ENCODE data around the gene GSE1.

DNA sequence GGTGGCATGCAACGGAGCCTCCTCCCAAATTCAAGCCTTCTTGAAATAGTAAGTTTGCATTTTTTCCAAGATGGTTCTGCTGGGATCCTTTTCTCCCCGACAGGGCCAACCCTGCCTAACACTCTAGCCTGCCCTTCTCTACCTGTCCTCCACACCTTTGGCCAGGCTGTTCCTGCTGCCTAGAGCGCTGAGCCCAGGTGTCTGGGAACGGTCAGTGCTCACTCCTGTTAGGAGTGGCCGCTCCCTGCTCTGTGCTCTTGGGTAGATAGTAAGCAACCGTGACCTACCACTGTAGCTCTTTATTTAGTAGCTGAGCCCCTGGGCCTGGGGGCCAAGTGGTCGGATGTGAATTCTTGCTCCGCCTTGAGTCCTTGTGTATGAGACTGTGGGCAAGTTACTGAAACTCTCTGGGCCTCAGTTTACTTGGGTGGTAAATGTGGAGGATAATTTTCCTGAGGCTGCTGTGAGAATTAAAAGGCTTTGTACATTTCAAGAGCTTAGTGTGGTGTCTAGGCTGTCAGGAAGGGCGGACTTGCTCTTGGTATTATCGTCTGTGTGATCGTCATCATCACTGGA, 44.0 kb upstream of the GSE1 start:
- TF ChIP-seq, protein P1, sequence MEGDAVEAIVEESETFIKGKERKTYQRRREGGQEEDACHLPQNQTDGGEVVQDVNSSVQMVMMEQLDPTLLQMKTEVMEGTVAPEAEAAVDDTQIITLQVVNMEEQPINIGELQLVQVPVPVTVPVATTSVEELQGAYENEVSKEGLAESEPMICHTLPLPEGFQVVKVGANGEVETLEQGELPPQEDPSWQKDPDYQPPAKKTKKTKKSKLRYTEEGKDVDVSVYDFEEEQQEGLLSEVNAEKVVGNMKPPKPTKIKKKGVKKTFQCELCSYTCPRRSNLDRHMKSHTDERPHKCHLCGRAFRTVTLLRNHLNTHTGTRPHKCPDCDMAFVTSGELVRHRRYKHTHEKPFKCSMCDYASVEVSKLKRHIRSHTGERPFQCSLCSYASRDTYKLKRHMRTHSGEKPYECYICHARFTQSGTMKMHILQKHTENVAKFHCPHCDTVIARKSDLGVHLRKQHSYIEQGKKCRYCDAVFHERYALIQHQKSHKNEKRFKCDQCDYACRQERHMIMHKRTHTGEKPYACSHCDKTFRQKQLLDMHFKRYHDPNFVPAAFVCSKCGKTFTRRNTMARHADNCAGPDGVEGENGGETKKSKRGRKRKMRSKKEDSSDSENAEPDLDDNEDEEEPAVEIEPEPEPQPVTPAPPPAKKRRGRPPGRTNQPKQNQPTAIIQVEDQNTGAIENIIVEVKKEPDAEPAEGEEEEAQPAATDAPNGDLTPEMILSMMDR (IDR thresholded peaks at IDR 0.05), result no peak
- TF ChIP-seq EP300 (IDR thresholded peaks at IDR 0.05), result no peak
- TF ChIP-seq POLR2AphosphoS5 (IDR thresholded peaks at IDR 0.05), result no peak
